Measurements from ENCODE around the gene OR2L13.
"Not testable (repeated sequence)": the region's sequence is repeated elsewhere in the genome, so short reads cannot be mapped to it uniquely, and the experiment has no call there.

OR2L13 gene

DNA sequence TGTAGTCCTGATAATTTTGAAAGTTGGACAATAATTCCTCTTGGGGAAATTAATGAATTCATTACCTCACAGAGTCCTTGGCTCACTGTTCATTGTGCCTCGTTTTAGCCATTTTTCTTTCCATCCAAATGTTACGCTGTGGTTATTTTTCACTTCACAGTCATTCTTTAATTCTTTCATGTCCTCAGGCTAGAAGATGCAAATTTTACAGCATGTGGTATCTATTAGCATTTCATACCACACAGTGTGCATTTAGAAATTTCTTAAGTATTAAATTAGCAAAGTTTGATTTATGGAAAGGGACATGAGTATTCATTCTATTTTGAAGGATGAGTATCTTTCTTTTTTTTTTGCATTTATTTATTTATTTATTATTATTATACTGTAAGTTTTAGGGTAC, 29.9 kb upstream of the OR2L13 start:
- Histone ChIP-seq H3K27ac (no peak overlapping the region), H3K27me3 (ENCODE audit: insufficient read depth, low read depth, severe bottlenecking) (peaks cover 50% of the 10 kb centered on the region), H3K9me3 (ENCODE audit: severe bottlenecking) (peaks cover 2% of the 10 kb centered on the region), H3K36me3 (no peaks in the 10 kb centered on the region), H3K4me3 (ENCODE audit: low read depth, low read length) (no peak overlapping the region)
- TF ChIP-seq, protein P1, sequence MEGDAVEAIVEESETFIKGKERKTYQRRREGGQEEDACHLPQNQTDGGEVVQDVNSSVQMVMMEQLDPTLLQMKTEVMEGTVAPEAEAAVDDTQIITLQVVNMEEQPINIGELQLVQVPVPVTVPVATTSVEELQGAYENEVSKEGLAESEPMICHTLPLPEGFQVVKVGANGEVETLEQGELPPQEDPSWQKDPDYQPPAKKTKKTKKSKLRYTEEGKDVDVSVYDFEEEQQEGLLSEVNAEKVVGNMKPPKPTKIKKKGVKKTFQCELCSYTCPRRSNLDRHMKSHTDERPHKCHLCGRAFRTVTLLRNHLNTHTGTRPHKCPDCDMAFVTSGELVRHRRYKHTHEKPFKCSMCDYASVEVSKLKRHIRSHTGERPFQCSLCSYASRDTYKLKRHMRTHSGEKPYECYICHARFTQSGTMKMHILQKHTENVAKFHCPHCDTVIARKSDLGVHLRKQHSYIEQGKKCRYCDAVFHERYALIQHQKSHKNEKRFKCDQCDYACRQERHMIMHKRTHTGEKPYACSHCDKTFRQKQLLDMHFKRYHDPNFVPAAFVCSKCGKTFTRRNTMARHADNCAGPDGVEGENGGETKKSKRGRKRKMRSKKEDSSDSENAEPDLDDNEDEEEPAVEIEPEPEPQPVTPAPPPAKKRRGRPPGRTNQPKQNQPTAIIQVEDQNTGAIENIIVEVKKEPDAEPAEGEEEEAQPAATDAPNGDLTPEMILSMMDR (IDR thresholded peaks at IDR 0.05; ENCODE audit: low read depth, low read length) = no peak
- DNase-seq = no peak

DNA sequence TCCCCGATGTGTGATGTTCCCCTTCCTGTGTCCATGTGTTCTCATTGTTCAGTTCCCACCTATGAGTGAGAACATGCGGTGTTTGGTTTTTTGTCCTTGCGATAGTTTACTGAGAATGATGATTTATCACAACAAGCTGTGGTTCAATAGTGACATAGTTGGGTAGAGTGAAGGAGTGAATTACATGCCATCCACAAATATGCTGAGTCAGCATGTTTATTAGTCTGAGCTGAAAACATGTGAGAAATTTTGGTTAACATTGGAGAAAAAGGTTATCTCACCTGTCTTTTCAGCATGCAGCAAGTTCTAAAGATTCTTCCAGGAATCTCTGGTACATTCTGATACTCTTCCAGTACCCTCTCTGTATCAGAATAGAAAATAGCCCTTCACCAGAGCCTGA, 29.4 kb upstream of the OR2L13 start:
- H3K9me3 ChIP-seq (ENCODE audit: severe bottlenecking) = peaks cover 2% of the 10 kb centered on the region
- TF ChIP-seq, protein P1 (IDR thresholded peaks at IDR 0.05; ENCODE audit: low read depth, low read length) = no peak

DNA sequence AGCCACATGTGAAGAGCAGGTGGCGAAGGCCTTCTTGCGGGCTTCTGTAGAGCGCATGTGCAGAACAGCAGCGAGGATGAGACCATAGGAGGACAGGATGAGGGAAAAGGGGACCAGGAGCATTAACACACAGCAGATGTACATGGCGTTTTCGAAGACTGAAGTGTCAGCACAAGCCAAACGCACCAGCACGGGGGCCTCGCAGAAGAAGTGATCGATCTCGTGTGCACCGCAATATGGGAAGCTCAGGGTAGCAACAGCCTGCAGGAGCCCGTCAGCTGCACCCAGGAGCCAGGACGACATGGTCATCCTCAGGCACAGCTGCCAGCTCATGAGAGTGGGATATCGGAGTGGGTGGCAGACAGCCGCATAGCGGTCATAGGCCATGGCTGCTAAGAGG, 11.1 kb upstream of the OR2L13 start:
- DNase-seq; H3K36me3 ChIP-seq; H3K4me3 ChIP-seq (ENCODE audit: low read depth, low read length); H3K27ac ChIP-seq; H3K9me3 ChIP-seq (ENCODE audit: severe bottlenecking): not testable (repeated sequence)
- H3K27me3 ChIP-seq (ENCODE audit: insufficient read depth, low read depth, severe bottlenecking) = peaks cover 40% of the 10 kb centered on the region

More for the DNA sequence above, 29.4 kb upstream of the OR2L13 start:
- H3K4me3 ChIP-seq (ENCODE audit: low read depth, low read length) = no peak overlapping the region
- DNase-seq = no peak
- H3K36me3 ChIP-seq = no peaks in the 10 kb centered on the region
- H3K27me3 ChIP-seq (ENCODE audit: insufficient read depth, low read depth, severe bottlenecking) = peaks cover 50% of the 10 kb centered on the region
- no peak overlapping the region for H3K27ac ChIP-seq

DNA sequence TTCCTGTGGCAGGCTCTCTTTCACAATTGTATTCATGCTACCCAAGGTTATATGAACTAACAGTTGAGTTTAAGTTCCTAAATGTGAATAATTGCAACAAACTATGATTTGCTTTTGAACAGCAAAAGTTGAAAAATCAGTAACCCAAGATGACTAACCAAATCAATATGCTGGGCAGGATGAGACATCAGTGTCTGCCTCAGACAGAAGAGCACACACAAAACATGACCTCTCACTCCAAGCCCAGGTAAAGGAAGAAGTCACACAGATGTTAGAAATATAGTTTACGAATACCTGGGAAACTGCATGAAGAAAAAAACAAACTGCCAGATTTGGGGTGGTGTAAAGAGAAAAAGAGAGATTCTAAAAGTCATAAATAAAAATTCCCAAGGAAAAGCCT, 3.5 kb downstream of the OR2L13 start:
- H3K36me3 ChIP-seq = no peaks in the 10 kb centered on the region
- no peak overlapping the region for H3K27ac ChIP-seq
- no peak overlapping the region for H3K4me3 ChIP-seq (ENCODE audit: low read depth, low read length)
- no peaks in the 10 kb centered on the region for H3K9me3 ChIP-seq (ENCODE audit: severe bottlenecking)
- no peak for DNase-seq
- H3K27me3 ChIP-seq (ENCODE audit: insufficient read depth, low read depth, severe bottlenecking) = peaks cover 26% of the 10 kb centered on the region
- TF ChIP-seq, protein P1 (IDR thresholded peaks at IDR 0.05; ENCODE audit: low read depth, low read length) = no peak

DNA sequence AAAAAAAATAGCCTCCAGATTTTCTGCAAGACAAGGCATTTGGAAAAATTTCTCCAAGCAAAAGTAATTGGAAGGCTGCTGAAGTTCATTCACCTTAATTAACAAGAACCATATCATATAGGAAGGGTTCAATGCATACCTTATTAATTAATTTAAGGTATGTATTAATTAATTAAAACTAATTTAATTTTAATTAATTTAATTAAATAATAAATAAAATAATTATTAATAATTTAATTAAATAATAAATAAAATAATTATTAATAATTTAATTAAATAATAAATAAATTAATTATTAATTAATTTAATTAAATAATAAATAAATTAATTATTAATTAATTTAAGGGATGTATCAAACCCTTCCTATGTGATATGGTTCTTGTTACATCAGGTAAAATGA, 7.9 kb downstream of the OR2L13 start:
- H3K27me3 ChIP-seq (ENCODE audit: insufficient read depth, low read depth, severe bottlenecking) = peaks cover 9% of the 10 kb centered on the region
- no peaks in the 10 kb centered on the region for H3K9me3 ChIP-seq (ENCODE audit: severe bottlenecking)
- no peaks in the 10 kb centered on the region for H3K36me3 ChIP-seq
- no peak overlapping the region for H3K27ac ChIP-seq
- no peak for DNase-seq
- H3K4me3 ChIP-seq (ENCODE audit: low read depth, low read length) = no peak overlapping the region
- TF ChIP-seq, protein P1 (IDR thresholded peaks at IDR 0.05; ENCODE audit: low read depth, low read length) = no peak

DNA sequence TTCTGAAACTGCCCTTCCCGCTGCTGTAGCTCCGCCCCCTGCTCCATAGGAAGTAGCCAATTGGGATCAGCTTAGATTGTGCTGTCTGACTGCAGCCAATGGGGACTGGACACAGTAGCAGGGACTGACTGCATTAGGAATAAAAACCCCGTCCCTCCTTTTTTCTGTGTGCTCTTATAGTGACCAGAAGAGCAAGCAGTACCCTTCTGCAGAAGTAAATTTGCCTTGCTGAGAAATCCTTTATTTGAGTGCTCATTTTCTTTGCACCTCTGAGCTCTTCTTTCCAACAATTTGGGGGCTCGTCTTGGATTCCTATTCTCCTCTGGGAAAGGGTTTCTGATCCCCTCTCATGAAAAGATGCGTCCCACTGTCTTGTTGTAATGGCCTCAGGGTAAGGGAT, 16.2 kb downstream of the OR2L13 start:
- DNase-seq = no peak
- Histone ChIP-seq H3K4me3 (ENCODE audit: low read depth, low read length) (no peak overlapping the region), H3K9me3 (ENCODE audit: severe bottlenecking) (peaks cover 17% of the 10 kb centered on the region), H3K36me3 (no peaks in the 10 kb centered on the region), H3K27ac (no peak overlapping the region), H3K27me3 (ENCODE audit: insufficient read depth, low read depth, severe bottlenecking) (peaks cover 47% of the 10 kb centered on the region)
- TF ChIP-seq, protein P1 (IDR thresholded peaks at IDR 0.05; ENCODE audit: low read depth, low read length) = no peak
